NCI-H2107 (cell line): ENCODE results near the gene PAFAH1B2.
"Not testable (repeated sequence)": the region's sequence is repeated elsewhere in the genome, so short reads cannot be mapped to it uniquely, and the experiment has no call there.

Source experiments
- DNase-seq: peaks from one replicate; lab custom pipeline; 2025; lab: John Stamatoyannopoulos, UW

PAFAH1B2 gene

DNA sequence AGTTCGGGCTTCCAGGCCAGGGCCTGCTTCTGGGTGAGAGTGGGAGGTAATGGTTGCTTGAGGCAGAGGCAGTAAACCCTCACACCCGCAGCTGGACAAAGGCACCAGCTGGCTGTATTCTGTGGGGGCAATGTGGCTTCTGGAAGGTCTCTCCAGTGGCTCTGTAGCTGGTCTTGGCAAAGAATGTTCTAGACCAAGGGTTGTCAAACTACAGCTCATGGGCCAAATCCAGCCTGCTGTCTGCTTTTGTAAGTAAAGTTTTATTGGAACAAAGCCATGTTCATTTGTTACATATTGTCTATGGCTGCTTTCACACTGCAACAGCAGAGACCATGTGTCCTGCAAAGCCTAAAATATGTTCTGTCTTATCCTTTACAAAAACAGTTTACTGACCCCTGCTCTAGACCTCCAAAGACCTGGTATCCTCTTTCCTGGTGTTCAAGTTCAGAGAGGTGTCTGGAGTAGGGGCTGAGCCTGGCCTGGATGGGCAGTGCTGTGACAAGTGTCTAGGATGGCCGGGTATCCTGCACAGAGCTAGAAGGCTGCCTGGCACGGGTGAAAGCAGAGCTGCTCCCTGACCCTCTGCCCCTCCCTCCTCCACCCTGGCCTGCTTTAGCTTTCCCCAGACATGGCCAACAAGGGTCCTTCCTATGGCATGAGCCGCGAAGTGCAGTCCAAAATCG lies 58.4 kb downstream of the PAFAH1B2 start:
- no peak for DNase-seq

DNA sequence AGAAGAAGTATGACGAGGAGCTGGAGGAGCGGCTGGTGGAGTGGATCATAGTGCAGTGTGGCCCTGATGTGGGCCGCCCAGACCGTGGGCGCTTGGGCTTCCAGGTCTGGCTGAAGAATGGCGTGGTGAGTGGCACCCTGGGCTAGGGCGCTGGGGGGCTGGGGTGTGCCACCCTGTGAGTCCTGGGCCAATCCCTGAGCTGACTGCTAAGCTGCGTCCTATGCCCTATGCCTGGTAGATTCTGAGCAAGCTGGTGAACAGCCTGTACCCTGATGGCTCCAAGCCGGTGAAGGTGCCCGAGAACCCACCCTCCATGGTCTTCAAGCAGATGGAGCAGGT lies 59.0 kb downstream of the PAFAH1B2 start:
- no peak for DNase-seq

DNA sequence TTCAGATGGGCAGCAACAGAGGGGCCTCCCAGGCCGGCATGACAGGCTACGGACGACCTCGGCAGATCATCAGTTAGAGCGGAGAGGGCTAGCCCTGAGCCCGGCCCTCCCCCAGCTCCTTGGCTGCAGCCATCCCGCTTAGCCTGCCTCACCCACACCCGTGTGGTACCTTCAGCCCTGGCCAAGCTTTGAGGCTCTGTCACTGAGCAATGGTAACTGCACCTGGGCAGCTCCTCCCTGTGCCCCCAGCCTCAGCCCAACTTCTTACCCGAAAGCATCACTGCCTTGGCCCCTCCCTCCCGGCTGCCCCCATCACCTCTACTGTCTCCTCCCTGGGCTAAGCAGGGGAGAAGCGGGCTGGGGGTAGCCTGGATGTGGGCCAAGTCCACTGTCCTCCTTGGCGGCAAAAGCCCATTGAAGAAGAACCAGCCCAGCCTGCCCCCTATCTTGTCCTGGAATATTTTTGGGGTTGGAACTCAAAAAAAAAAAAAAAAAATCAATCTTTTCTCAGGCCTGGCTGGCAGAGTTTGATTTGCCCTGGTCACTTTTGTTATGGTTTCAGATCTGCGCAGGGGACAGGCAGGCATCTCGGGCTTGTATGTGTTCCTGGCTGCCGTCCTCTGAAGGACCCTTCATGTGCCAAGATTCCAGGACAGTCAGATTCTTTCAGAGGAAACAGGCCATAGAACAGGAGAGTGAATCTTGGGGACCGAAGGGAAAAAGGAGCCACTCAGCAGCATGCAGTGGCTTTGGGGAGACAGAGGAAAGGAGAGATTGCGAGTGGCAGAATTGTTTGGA lies 60.4 kb downstream of the PAFAH1B2 start:
- DNase-seq = no peak

DNA sequence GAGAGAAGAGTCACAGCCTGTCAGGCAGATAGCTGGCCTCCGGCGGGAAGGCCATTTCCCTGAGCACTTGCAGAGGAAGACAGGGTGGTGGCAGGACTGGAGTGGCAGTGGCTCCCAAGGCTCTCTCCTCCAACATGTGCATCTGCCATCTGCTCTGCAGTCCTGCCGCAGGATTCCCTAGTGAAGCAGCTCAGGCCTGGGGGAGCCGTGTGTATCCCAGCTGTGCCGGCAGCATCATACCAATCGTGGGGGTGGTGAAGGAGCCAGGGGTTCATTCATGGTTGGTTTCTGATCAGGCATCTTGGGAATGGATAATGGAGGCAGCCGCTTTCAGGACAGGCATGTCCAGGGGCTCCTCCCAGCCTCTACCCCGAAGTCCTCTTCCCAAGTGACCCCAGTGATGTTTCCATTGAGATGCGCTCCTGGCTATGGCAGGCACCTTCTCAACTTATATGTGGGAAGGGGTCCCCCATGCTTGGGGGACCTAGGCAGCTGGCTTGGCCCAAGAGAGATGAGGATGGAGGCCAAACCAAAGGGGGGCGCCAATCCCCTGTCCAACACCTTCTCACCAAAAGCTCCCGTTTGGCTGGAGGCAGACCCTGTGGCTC lies 61.2 kb downstream of the PAFAH1B2 start:
- DNase-seq = no peak

DNA sequence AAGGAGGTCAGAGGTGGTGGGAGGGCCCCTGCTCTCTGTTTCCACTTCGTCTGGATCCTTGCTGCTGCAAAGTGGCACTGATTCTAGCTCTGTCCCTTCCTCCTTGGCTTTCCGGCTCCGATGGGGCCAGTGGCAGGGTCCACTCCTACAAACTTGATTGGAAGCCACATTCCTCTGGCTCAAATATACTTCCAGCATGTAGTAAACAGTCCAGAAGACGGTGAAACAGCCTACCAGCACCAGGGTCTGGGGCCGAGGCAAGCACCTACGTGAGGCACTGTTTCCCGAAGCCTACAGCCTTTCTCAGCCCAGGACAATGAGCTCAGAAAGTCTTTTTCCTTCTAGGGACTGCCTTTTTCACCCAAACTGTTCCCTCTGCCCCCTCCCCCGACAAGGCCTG lies 62.0 kb downstream of the PAFAH1B2 start:
- not testable (repeated sequence) for DNase-seq

DNA sequence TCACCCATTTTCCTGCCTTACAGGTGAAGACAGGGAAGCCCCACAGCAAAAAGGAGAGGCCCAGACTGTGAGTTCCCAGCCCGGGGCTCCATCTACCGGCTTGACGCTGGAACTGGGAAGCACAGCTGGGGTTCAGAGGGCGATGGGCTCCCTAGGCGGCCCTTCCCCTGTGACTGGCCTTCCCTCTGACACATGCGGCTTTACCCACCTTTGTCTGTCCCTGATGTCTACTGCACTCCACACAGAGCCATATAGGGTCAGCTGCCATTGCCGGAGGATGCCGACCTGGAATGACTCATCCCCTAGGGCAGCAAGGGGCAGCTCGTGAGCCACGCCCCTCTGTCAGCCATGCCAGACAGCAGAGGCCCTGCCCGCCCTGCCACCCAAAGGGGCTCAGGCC lies 62.8 kb downstream of the PAFAH1B2 start:
- not testable (repeated sequence) for DNase-seq

DNA sequence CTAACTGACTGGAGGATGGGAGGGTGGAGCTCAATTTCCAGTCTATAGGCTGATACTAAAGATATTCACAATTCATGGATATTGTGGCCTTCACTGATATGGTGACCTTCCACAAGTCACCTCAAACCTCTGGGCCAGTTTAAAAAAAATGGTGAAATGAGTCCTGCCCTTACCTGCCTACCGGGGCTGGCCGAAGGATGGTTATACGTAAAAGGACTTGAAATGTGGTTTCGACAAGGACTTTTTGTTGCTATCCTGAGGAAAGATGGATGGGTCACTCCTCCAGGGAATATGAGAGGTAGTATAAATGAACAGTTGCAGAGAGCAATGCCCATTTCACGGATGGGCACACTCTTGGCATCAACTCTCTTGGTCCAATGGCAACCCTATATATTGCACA lies 63.4 kb downstream of the PAFAH1B2 start:
- DNase-seq = not testable (repeated sequence)

DNA sequence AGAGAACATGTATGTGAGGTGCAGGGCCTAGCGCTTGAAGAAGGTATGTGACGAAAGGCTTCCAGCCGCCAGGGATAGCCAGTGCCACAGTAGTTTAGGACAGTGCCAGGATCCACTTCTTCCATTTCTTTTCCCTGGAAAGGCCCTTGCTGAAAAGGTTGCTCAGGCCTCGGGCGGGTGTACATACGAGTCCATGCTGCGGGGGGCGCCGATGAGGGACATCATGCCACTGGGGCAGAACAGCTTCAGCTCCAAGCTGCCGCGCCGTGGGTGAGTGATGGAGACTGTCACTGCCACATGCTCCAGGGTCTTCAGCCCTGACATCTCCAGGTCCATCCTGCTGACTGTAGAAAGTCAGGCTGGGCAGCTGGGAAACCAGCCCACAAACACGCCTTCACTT lies 64.6 kb downstream of the PAFAH1B2 start:
- DNase-seq = not testable (repeated sequence)

DNA sequence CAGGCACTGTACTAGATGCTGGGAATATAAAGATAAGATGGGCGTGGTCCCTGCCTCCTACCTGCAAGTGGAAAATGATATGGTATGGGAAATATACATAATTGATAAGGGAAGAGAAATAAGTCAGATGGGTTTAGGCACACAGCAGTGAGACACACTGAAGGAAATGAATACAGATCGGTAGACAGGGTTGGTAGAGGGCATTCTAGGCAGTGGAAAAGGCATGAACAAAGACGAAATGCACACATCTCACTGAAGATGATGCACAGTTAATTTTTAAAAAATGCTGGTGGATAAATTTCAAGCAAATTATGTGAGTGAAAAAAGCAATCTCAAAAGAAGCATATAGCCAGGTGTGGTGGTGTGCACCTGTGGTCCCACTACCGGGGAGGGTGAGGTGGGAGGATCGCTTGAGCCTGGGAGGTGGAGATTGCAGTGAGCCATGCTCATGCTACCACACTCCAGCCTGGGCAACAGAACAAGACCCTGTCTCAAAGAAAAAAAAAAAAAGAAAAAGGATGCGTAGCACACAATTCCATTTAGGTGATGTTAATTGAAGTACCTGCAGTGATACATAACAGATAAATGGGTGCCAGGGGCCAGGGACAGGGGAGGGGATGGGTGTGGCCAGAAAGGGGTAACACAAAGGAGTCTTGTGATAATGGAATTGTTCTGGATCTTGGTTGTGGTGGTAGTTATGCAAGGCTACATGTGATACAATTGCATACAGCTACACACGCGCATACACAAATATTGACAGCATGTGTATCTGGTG lies 65.5 kb downstream of the PAFAH1B2 start:
- not testable (repeated sequence) for DNase-seq

DNA sequence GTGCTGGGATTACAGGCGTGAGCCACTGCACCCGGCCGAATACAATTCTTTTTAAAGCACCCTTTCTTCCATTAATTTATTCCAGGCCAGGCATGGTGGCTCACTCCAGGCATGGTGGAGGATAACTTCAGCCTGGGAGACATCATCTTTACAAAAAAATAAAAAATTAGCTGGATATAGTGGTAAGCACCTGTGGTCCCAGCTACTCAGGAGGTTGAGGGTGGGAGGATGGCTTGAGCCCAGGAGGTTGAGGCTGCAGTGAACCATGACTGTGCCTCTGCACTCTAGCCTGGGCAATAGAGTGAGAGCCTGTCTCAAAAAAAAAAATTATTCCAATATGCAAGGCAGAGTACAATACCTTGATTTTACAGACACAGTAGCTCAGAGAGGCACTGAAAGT lies 66.5 kb downstream of the PAFAH1B2 start:
- no peak for DNase-seq

DNA sequence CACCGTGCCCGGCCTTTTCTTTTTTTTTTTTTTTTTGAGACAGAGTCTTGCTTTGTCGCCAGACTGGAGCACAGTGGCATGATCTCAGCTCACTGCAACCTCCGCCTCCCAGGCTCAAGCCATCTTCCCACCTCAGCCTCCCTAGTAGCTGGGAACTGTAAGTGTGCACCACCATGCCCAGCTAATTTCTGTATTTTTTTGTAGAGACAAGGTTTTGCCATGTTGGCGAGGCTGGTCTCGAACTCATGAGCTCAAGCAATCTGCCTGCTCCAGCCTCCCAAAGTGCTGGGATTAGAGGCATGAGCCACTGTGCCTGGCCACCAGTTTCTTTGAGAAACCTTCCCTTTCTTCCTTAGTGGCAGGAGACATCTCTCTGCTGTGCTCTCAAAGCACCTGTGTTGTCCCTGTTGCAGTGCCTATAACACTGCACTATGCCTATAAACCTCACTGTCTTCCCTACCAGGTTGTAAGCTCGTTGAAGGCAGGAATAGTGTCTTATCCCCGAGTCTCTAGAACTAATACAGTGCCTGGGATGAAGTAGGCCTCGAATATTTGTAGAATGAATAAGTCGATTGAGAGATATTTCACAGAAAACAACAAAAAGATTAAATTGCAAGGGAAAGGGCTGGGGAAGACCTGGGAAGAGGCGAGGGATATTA lies 68.7 kb downstream of the PAFAH1B2 start:
- no peak for DNase-seq

DNA sequence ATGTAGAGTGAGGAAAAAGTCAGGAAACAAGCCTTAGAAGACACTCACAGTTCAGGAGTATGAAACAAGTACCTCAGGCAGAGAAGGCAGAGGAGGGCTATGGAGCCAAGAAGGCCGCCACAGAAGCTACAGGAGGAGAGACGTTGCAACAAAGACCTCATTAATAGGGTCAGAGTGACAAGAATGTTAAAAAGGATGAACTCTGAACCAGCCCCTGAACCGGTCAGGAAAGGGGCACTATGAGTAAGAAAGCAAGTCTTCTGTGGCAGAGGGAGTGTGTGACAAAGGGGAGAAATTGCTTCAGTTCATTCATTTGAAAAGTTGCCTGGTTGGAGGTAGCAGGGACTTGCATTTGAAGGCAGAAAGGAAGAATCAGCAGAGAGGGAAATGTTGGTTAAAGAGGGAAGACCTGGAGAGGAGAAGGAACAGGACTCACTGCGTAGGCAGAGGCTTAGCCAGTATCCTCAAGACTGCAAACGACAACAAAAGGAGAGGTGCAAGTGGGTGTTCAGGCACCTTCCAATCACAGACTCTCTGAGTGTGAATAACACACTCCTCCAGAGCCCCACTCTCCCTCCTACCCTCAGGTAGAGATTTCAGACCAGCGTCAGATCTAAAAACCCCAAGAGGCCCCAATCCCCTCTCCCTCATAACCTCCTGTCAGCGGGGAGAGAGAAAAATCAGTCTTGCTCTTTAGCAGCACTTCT lies 70.5 kb downstream of the PAFAH1B2 start:
- no peak for DNase-seq

DNA sequence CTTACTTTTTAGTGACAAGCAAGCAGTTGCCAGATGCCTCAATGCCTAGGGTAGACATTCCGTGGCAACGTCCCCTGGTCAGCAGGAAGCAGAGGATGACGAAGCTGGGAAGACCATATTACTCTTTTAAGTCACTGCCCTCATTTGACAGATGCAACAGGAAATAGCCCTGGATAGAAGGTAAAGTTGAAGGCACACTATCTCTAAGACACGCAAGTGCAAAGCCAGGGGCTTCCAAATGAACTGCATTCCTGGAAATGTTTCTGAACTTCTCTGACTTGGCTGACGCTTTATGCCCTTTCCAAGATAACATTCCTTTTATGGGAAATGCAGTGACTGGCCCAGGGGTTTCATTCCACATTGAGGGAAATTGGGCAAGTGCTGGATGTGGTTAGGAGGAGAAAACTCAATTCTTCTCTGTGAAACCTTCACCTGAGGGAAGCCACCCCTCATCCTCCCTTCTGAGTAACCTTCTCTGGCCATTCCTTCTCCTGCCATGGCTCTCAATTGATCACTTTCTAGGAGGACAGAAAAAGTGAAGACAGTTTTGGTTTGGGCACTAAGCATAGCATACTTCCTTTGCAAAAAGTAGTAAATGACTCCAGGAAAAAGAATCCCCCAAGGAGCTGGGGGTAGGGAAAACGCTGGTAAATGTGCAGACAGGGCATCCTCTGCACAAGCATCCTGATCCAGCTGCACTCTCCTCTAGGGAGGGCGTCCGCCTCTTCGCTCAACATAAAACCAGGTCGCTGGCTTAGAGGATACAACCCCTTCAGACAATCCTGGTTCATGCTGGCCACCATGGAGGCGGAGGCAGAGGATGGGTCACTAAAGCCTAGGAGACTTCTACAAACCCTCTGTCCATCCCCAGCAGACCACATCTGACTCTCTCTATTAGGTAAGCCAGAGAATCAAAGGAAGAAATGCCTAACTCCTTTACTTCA lies 73.3 kb downstream of the PAFAH1B2 start:
- no peak for DNase-seq

DNA sequence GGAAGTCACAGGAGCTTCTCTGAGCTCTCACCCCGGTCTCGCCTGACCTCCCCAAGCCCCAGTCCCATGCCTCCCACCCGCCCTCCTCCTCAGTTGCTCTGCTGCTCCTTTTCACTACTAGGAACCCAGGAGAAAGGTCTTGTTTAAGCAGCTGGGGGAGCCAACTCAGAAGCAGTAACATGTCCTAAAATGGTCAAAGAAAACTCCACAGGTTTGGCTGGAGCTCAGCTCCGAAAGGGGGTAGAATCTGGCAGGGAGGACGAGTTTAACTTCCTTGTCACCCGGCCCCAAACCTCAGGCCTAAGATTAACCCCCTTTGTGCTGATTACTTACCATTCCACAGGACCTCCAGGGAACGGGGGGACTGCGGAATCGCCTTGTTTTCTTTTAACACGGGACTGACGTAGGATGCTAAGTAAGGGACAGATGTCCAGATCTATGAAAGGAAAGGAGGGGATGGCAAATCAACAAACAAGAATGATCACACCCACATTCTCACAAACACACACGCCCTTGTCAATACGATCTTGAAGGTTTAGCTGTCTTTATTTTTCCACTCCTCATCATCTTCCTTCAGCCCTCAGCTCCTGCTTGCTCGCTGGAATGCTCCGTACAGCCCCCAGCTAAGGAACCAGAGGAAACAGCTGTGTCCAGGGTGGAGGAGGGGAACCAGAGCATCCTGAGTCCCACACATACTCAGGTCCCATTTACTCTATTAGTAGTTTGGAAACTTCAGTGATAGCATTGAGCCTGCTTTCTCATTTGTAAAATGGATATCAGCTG lies 74.2 kb downstream of the PAFAH1B2 start:
- DNase-seq = no peak

DNA sequence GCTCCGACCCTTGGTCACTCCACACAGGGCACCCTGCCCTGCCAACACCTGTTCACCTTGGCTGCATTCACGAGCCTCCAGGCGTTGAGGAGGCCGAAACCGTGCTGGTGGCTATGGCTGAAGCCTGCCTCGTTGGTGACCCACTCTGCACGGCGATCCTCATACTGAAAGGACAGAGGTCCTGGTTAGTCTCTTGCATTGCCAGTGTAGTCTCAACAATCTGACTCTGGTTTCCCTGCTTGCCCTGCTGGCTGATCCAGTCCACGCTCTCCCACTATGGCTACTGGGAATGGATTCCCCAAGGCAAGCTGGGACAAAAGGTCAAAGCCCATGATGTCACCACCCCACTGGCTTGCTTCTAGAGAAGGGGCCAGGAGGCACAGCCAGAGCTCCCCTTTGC lies 74.9 kb downstream of the PAFAH1B2 start:
- no peak for DNase-seq

DNA sequence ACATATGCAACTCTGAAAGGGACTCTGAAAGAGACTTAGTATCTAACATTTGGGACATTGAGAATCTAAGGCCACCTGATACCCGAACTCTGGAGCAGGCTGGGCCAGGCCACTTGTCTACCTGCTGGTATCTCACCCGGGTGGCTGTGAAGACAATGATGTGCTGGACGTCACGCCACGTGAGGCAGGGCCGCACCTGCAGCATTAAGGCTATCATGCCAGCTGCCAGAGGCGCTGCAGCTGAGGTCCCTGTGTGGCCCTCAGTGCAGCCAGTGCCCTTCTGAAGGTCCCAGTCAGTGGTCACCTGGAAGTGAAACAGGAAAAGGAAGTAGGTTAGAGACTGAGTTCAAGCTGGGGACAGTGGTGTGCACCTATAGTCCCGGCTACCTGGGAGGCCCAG lies 75.4 kb downstream of the PAFAH1B2 start:
- DNase-seq = no peak

DNA sequence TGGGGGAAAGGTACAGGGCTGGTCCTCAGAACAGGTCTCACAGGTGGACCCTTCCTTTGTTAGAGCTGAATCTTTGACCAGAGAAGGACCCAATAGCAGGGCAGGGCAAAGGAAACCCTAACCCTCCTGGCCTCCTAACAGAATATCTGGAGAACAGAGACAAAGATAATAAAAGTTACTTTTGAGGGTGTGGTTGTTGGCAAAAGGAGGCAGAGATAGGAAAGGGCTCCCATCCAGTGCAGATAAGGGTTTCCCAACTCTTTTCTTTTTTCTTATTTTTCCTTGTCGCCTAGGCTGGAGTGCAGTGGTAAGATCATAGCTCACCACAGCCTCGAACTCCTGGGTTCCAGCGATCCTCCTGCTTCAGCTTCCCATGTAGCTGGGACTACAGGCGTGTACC lies 75.9 kb downstream of the PAFAH1B2 start:
- DNase-seq = no peak

DNA sequence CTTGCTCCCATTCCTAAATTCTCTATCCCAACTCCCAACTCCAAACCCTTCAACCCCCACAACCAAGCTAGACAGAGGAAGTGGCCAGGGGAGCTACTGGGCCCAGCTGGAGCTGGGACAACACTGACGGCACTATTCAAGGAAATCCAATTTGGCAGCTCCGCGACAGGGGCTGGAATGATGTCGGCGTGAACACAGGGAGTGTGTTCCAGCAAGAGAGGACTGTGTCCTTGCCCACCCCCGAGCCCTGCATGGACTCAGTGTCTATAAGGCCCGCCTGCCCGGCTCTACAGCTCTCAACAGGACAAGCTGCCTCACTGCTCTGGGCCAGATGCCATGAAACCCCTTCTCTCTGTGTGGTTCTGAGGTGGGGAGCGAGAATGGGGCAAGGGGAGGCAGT lies 76.5 kb downstream of the PAFAH1B2 start:
- no peak for DNase-seq

DNA sequence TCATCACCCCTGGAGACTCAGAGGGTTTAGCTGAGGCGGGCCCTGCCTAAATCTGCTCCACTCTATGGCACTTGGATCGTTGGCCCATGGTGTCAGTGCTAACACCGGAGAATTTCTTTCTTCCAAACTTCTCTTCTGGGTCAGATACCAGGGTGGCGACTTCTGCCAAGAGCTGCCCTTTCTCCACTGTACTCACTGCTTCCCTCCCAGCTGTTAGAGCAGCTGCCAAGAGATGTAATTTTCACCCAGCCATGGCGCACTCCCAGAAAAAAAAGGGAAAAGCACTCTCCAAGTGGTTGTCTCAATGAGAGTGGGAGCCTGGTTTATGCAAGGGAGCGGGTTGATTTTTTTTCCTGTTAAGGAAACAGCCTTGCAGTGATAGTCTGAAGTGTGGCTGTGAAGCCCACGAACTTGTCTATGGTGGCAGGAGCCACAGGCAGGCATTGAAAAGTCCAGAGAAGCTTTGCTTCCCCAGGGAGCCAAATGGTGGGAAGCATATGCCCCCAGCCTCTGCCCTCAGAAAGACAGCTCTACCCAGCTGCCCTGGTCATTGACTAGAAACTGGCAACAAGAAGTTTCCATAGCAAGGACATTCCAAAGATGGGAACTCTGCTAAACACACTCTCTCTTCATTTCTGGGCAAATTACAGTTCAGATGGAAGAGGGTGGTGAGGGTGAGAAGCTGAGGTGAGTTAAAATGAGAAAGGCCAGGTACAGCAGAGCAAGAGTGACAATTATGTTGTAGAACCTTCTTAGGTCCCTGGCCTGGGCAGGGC lies 77.1 kb downstream of the PAFAH1B2 start:
- DNase-seq = no peak
